ENCODE results near the gene KYNU.
"Not testable (repeated sequence)": the region's sequence is repeated elsewhere in the genome, so short reads cannot be mapped to it uniquely, and the experiment has no call there.

Gene KYNU

DNA sequence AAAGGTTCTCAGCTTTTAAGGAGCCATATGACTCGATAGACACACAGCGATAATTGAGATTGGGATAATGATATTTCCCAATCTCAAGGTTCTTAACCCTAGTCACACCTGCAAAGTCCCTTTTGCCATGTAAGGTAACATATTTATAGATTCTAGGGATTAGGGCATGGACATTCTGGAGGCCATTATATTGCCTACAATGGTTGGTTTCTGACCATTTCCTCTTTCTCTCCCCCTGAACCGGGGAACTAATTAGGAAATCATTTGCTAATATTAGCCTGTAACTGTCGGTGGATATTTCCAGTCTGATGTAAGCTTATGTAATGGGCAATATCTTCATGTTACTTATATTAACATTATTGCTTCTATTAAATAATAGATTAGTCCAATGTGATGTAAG, 210.9 kb downstream of the KYNU start:
- TF ChIP-seq, protein P1, sequence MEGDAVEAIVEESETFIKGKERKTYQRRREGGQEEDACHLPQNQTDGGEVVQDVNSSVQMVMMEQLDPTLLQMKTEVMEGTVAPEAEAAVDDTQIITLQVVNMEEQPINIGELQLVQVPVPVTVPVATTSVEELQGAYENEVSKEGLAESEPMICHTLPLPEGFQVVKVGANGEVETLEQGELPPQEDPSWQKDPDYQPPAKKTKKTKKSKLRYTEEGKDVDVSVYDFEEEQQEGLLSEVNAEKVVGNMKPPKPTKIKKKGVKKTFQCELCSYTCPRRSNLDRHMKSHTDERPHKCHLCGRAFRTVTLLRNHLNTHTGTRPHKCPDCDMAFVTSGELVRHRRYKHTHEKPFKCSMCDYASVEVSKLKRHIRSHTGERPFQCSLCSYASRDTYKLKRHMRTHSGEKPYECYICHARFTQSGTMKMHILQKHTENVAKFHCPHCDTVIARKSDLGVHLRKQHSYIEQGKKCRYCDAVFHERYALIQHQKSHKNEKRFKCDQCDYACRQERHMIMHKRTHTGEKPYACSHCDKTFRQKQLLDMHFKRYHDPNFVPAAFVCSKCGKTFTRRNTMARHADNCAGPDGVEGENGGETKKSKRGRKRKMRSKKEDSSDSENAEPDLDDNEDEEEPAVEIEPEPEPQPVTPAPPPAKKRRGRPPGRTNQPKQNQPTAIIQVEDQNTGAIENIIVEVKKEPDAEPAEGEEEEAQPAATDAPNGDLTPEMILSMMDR (IDR thresholded peaks at IDR 0.05; ENCODE audit: insufficient read depth, low read depth, low read length, missing control alignments): no peak
- no peak for DNase-seq (ENCODE audit: low read depth)
- no peak overlapping the region for H3K4me3 ChIP-seq (ENCODE audit: low read length)

DNA sequence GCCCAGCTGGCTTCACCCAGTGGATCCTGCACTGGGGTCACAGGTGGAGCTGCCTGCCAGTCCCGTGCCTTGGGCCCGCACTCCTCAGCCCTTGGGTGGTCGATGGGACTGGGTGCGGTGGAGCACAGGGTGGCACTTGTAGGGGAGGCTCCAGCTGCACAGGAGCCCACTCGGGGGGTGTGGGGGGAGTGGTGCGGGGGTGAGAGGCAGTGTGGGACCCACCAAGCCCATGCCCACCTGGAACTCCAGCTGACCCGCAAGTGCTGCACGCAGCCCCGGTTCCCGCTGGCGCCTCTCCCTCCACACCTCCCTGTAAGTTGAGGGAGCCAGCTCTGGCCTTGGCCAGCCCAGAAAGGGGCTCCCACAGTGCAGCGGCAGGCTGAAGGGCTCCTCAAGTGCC, 212.1 kb downstream of the KYNU start:
- not testable (repeated sequence) for H3K4me3 ChIP-seq (ENCODE audit: low read length); DNase-seq (ENCODE audit: low read depth)
